Tibial nerve (tissue), 4 donors: ENCODE results near the gene ATP8A2. TPM values are rescaled to one million over a fixed set of nuclear protein-coding genes. Genes with fewer than 3 reads are reported as not detected.

Experiments
- DNase-seq, 2 donors: peaks; one replicate each; pipeline ENCODE4 v3.0.0-alpha.2; 2019; ENCODE audit warnings: low spot score in 2 of 2
- H3K27ac ChIP-seq, 4 donors: fragments of 200-600 bp; sonication (generic) in 3 of 4; one replicate each; pipeline ENCODE4 v1.5.1; 2017 to 2019; ENCODE audit warnings: mild to moderate bottlenecking in 1 of 4
- H3K27me3 ChIP-seq, 2 donors: fragments of 200-600 bp; sonication (generic) in 1 of 2; one replicate each; pipeline versions ENCODE4 v1.5.1 to v1.6.0; 2017 to 2019
- H3K36me3 ChIP-seq, 3 donors: fragments of 200-600 bp; sonication (generic); one replicate each; pipeline ENCODE4 v1.5.1; 2018 to 2019
- H3K4me1 ChIP-seq, 4 donors: fragments of 200-600 bp; sonication (generic) in 3 of 4; one replicate each; pipeline ENCODE4 v1.5.1; 2017 to 2019
- H3K4me3 ChIP-seq, 4 donors: fragments of 200-600 bp; sonication (generic) in 3 of 4; one replicate each; pipeline ENCODE4 v1.5.1; 2017 to 2019; ENCODE audit warnings: mild to moderate bottlenecking in 1 of 4, moderate library complexity in 1 of 4
- H3K9me3 ChIP-seq, 4 donors: fragments of 200-600 bp; sonication (generic) in 3 of 4; one replicate each; pipeline ENCODE4 v1.5.1; 2017 to 2019
- CTCF ChIP-seq, 5 experiments: fragments of 200-600 bp in 3 of 5; fragments of 450-650 bp in 2 of 5; sonication (generic) in 3 of 5; IDR thresholded peaks; one replicate each; pipeline ENCODE4 v1.5.1; 2016 to 2019; ENCODE audit warnings: antibody characterized with exemption in 5 of 5, mild to moderate bottlenecking in 3 of 5, moderate library complexity in 2 of 5
- EP300 ChIP-seq, 2 donors: sonication (generic); formaldehyde crosslinking; IDR thresholded peaks; one replicate each; pipeline ENCODE4 v1.6.1; 2017; ENCODE audit warnings: antibody characterized with exemption in 2 of 2, mild to moderate bottlenecking in 1 of 2
- POLR2A ChIP-seq, 2 donors: fragments of 450-650 bp; IDR thresholded peaks; one replicate each; pipeline ENCODE4 v1.6.1; 2017; ENCODE audit warnings: antibody characterized with exemption in 2 of 2, mild to moderate bottlenecking in 2 of 2, moderate library complexity in 2 of 2
- WGBS, 2 donors: methylation state at CpG; one replicate each; pipeline ENCODE4 v1.1.5; 2018; 5-methylcytosine and 5-hydroxymethylcytosine counted together
- total RNA-seq, 4 donors: library from RNA; depleted of rRNA; stranded (reverse); fragments of >200 nt; gene quantifications; one replicate each; pipeline ENCODE4 v1.1.0, GENCODE V29; 2016

ATP8A2 gene
- total RNA-seq, 4 donors from 2014 or later = 0.30 to 1.7 (median 0.61) TPM

DNA sequence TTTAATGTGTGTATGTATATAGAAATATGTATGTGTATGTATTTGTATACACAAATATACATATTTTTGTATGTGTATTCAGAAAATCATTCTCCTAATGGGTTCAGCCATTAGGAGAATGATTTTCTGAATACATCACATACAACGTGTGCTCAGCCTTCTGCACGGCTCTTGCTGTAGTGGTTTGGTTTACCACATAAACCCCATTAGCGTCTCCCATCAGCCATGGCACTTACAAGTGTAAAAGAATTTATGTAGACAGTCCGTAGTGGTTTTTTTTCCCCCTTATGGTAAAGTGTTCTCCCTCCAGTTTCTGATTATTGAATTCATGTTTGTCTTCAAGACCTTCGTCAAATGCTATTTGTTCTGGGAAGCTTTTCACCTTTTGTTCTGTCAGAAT is 38.2 kb downstream of the ATP8A2 start:
- H3K4me1 ChIP-seq = no peaks in the 10 kb centered on the region
- TF ChIP-seq CTCF (IDR thresholded peaks at IDR 0.05) (no peak), EP300 (IDR thresholded peaks at IDR 0.05) (no peak), POLR2A (IDR thresholded peaks at IDR 0.05) (no peak)
- no peak for DNase-seq
- H3K27ac ChIP-seq = no peak overlapping the region
- WGBS, 2 donors = 90% methylated on average over 5 of the region's 5 CpGs
- no peak overlapping the region for H3K4me3 ChIP-seq
- no peaks in the 10 kb centered on the region for H3K36me3 ChIP-seq
- H3K9me3 ChIP-seq = no peaks in the 10 kb centered on the region
- H3K27me3 ChIP-seq = no peaks in the 10 kb centered on the region

- no peaks in the 10 kb centered on the region for H3K9me3 ChIP-seq
- TF ChIP-seq EP300 (IDR thresholded peaks at IDR 0.05) = no peak
- no peak for TF ChIP-seq CTCF (IDR thresholded peaks at IDR 0.05)
- no peak for TF ChIP-seq POLR2A (IDR thresholded peaks at IDR 0.05)
- WGBS, 2 donors = 67 to 86% methylated on average over 1 of the region's 1 CpG
- no peaks in the 10 kb centered on the region for H3K4me1 ChIP-seq
- no peak for DNase-seq
- H3K4me3 ChIP-seq = no peak overlapping the region
- no peaks in the 10 kb centered on the region for H3K36me3 ChIP-seq
- H3K27me3 ChIP-seq = no peaks in the 10 kb centered on the region
- H3K27ac ChIP-seq = no peak overlapping the region
Measured at GRCh38 chr13:25415241-25415640, 43.5 kb downstream of the ATP8A2 start.

- WGBS, 2 donors = 41 to 62% methylated on average over 2 of the region's 2 CpGs
- Histone ChIP-seq H3K9me3 (no peaks in the 10 kb centered on the region), H3K27ac (no peak overlapping the region), H3K4me3 (no peak overlapping the region), H3K27me3 (no peaks in the 10 kb centered on the region), H3K4me1 (no peaks in the 10 kb centered on the region), H3K36me3 (no peaks in the 10 kb centered on the region)
- TF ChIP-seq POLR2A (IDR thresholded peaks at IDR 0.05) (no peak), EP300 (IDR thresholded peaks at IDR 0.05) (no peak), CTCF (IDR thresholded peaks at IDR 0.05) (no peak)
- DNase-seq = no peak
Measured at GRCh38 chr13:25417535-25417934, 45.8 kb downstream of the ATP8A2 start.

DNA sequence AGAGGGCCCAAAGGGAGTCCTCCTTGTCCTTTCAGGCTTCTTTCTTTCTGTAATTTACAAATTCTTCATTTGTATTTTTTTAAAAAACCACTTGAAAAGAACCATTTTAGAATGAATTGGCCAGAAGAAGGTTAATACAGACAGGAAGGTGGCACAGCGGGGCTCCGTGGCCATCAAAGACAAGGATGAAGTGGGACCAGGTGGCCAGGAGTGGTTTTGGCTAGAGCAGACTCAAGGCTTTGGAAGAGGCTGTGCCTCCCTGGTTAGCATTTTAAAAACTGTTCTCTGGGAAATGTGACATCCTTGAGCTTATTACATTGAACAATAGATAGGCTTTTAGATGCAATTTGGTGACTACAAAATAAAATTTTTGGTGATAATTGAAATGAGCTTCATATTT is 48.4 kb downstream of the ATP8A2 start:
- H3K27me3 ChIP-seq = no peaks in the 10 kb centered on the region
- H3K27ac ChIP-seq = no peak overlapping the region
- H3K9me3 ChIP-seq = no peaks in the 10 kb centered on the region
- no peaks in the 10 kb centered on the region for H3K4me1 ChIP-seq
- TF ChIP-seq CTCF (IDR thresholded peaks at IDR 0.05) (no peak), POLR2A (IDR thresholded peaks at IDR 0.05) (no peak), EP300 (IDR thresholded peaks at IDR 0.05) (no peak)
- H3K4me3 ChIP-seq = no peak overlapping the region
- WGBS, 2 donors = 64 to 83% methylated on average over 2 of the region's 2 CpGs
- no peaks in the 10 kb centered on the region for H3K36me3 ChIP-seq
- DNase-seq = no peak

- no peaks in the 10 kb centered on the region for H3K27me3 ChIP-seq
- TF ChIP-seq CTCF (IDR thresholded peaks at IDR 0.05) (no peak), EP300 (IDR thresholded peaks at IDR 0.05) (no peak), POLR2A (IDR thresholded peaks at IDR 0.05) (no peak)
- H3K4me3 ChIP-seq = no peak overlapping the region
- H3K9me3 ChIP-seq = no peaks in the 10 kb centered on the region
- no peaks in the 10 kb centered on the region for H3K4me1 ChIP-seq
- no peaks in the 10 kb centered on the region for H3K36me3 ChIP-seq
- 72 to 77% methylated on average over 6 of the region's 6 CpGs for WGBS, 2 donors
- no peak overlapping the region for H3K27ac ChIP-seq
- DNase-seq = no peak
Measured at GRCh38 chr13:25421612-25422011, 49.8 kb downstream of the ATP8A2 start.
